ENCODE results near the gene ZNF398.
A peak's percentile ranks its signal among the peaks of the same experiment; 100 is the strongest.
"Not testable (repeated sequence)": the region's sequence is repeated elsewhere in the genome, so short reads cannot be mapped to it uniquely, and the experiment has no call there.

Gene ZNF398

GRCh38 chr7:149147072-149147751 is at the start of gene ZNF398:
ZNF398 (plus strand) TSS chr7:149147453; CDS start chr7:149147743, 290 bp downstream.
- peak; percentile 84 for DNase-seq (ENCODE audit: low spot score)

- DNase-seq (ENCODE audit: low spot score) = no peak
Measured at GRCh38 chr7:149099058-149099457, 48.2 kb upstream of the ZNF398 start.

GRCh38 chr7:149100821-149101220 is 46.4 kb upstream of the ZNF398 start:
- no peak for DNase-seq (ENCODE audit: low spot score)

- DNase-seq (ENCODE audit: low spot score) = no peak
Measured at GRCh38 chr7:149102666-149103065, 44.6 kb upstream of the ZNF398 start.

GRCh38 chr7:149103424-149103823 is 43.8 kb upstream of the ZNF398 start:
- no peak for DNase-seq (ENCODE audit: low spot score)

- DNase-seq (ENCODE audit: low spot score) = no peak
Measured at GRCh38 chr7:149104214-149104613, 43.0 kb upstream of the ZNF398 start.

- no peak for DNase-seq (ENCODE audit: low spot score)
Measured at GRCh38 chr7:149104749-149105148, 42.5 kb upstream of the ZNF398 start.

GRCh38 chr7:149109969-149110368 is 37.3 kb upstream of the ZNF398 start:
- no peak for DNase-seq (ENCODE audit: low spot score)

- no peak for DNase-seq (ENCODE audit: low spot score)
Measured at GRCh38 chr7:149125189-149125862, 21.9 kb upstream of the ZNF398 start.

- peak; percentile 94 for DNase-seq (ENCODE audit: low spot score)
Measured at GRCh38 chr7:149125863-149126661, 21.2 kb upstream of the ZNF398 start, which contains the start of gene ZNF425. ZNF425 (minus strand) TSS chr7:149126324; CDS start chr7:149126213, 111 bp downstream.

GRCh38 chr7:149126662-149127266 is 20.5 kb upstream of the ZNF398 start:
- DNase-seq (ENCODE audit: low spot score) = peak; percentile 49

GRCh38 chr7:149130572-149131198 is 16.6 kb upstream of the ZNF398 start:
- DNase-seq (ENCODE audit: low spot score) = no peak

GRCh38 chr7:149133028-149133710 is 14.1 kb upstream of the ZNF398 start:
- no peak for DNase-seq (ENCODE audit: low spot score)

- no peak for DNase-seq (ENCODE audit: low spot score)
Measured at GRCh38 chr7:149136118-149136517, 11.1 kb upstream of the ZNF398 start.

- no peak for DNase-seq (ENCODE audit: low spot score)
Measured at GRCh38 chr7:149140831-149141230, 6.4 kb upstream of the ZNF398 start.

- no peak for DNase-seq (ENCODE audit: low spot score)
Measured at GRCh38 chr7:149141893-149142292, 5.4 kb upstream of the ZNF398 start.

- DNase-seq (ENCODE audit: low spot score) = not testable (repeated sequence)
Measured at GRCh38 chr7:149144436-149144922, 2.8 kb upstream of the ZNF398 start.

GRCh38 chr7:149145031-149145845 is 2.0 kb upstream of the ZNF398 start:
- DNase-seq (ENCODE audit: low spot score) = no peak

- DNase-seq (ENCODE audit: low spot score) = peak; percentile 61
Measured at GRCh38 chr7:149147752-149148653, 750 bp downstream of the ZNF398 start.

Data from CD4-positive, alpha-beta T cell treated with Interleukin-2 at 100 ng/mL for 4 hours (primary cell).